Loucy (cell line): Measurements from ENCODE around the gene DMBT1.

Experiments used
- CTCF ChIP-seq: fragments of 200-600 bp; sonication (generic); conservative IDR thresholded peaks from 2 replicates; pipeline ENCODE4 v1.5.1; 2014; ENCODE audit warnings: mild to moderate bottlenecking, antibody characterized with exemption, low read length
- EZH2phosphoT487 ChIP-seq: fragments of 200-600 bp; IDR thresholded peaks from 2 replicates; pipeline ENCODE4 v1.6.1; 2018; ENCODE audit warnings: antibody characterized with exemption, mild to moderate bottlenecking, moderate library complexity, borderline replicate concordance

- no peak for TF ChIP-seq CTCF
- TF ChIP-seq EZH2phosphoT487: no peak
Measured at GRCh38 chr10:122577311-122577885, 16.8 kb downstream of the DMBT1 start.
